Mucosa of descending colon (tissue), 3 donors: ENCODE results near the gene RTN1. TPM values are rescaled to one million over a fixed set of nuclear protein-coding genes. Genes with fewer than 3 reads are reported as not detected.
A peak's percentile ranks its signal among the peaks of the same experiment; 100 is the strongest.

Source experiments
- ATAC-seq: fragments of 200-7000 bp; cut with Tn5 transposase; one replicate; pipeline ENCODE4 v1.9.1; 2020; ENCODE audit warnings: mild to moderate bottlenecking, moderate library complexity
- DNase-seq, 3 donors: peaks; one replicate each; pipeline ENCODE4 v3.0.0-alpha.2; 2020
- H3K36me3 ChIP-seq: fragments of 200-600 bp; one replicate; pipeline ENCODE4 v1.8.0; 2021; ENCODE audit warnings: low read depth, mild to moderate bottlenecking
- H3K4me1 ChIP-seq: fragments of 200-600 bp; one replicate; pipeline ENCODE4 v1.8.0; 2021; ENCODE audit warnings: low read depth, mild to moderate bottlenecking
- H3K4me3 ChIP-seq: fragments of 200-600 bp; one replicate; pipeline ENCODE4 v1.8.0; 2021; ENCODE audit warnings: mild to moderate bottlenecking
- H3K9me3 ChIP-seq: fragments of 200-600 bp; one replicate; pipeline ENCODE4 v1.8.0; 2021; ENCODE audit warnings: mild to moderate bottlenecking
- CTCF ChIP-seq: fragments of 200-600 bp; IDR thresholded peaks from one replicate; pipeline ENCODE4 v1.8.0; 2022; ENCODE audit warnings: antibody characterized with exemption, mild to moderate bottlenecking
- intact Hi-C, 2 donors: fragments of 100-400 bp; cut with DNase I in 1 of 2; cut with micrococcal nuclease in 1 of 2; formaldehyde crosslinking; loops; one replicate each; pipeline versions ENCODE4 v1.11.0 to v1.11.1; 2022; cut with DNase I, micrococcal nuclease
- total RNA-seq, 3 donors: library from RNA; stranded (reverse); fragmentation: NEBNext Ultra II Directional in 2 of 3; extraction: Animal tissue kit (Norgen Biotek cat#: 25700) in 2 of 3; gene quantifications; one replicate each; pipeline versions ENCODE4 v1.2.1 to v1.2.4, GENCODE V29; 2021 to 2023
- donor health status: DM: no; HTN: no; CAD: no; lungs with moderate emphysema.
- donor health status: DM: no; HTN: no; CAD: no.
- donor health status: DM: no; HTN: yes; CAD: no.

RTN1 gene
- total RNA-seq, 3 donors from 2014 or later, result 1.2 to 15.9 (median 3.8) TPM

- Histone ChIP-seq H3K36me3 (no peaks in the 10 kb centered on the region), H3K9me3 (no peaks in the 10 kb centered on the region), H3K4me3 (no peak overlapping the region), H3K4me1 (no peaks in the 10 kb centered on the region)
- ATAC-seq, result no peak
- intact Hi-C loops, result no loop called here
- no peak for DNase-seq
- no peak for TF ChIP-seq CTCF
These were observed 6.6 kb downstream of the RTN1 start for GRCh38 chr14:59863806-59864525.

GRCh38 chr14:59857328-59857727 lies 13.2 kb downstream of the RTN1 start:
- no peaks in the 10 kb centered on the region for H3K9me3 ChIP-seq
- intact Hi-C loops, result no loop called here
- no peaks in the 10 kb centered on the region for H3K4me1 ChIP-seq
- no peak overlapping the region for H3K4me3 ChIP-seq
- DNase-seq, result no peak
- no peak for ATAC-seq
- H3K36me3 ChIP-seq, result no peaks in the 10 kb centered on the region
- TF ChIP-seq CTCF, result no peak

- intact Hi-C loops, result no loop called here
- H3K4me3 ChIP-seq, result no peak overlapping the region
- no peak for TF ChIP-seq CTCF
- H3K36me3 ChIP-seq, result no peaks in the 10 kb centered on the region
- no peak for DNase-seq
- ATAC-seq, result no peak
- H3K9me3 ChIP-seq, result no peaks in the 10 kb centered on the region
- H3K4me1 ChIP-seq, result no peaks in the 10 kb centered on the region
These were observed 18.2 kb downstream of the RTN1 start for GRCh38 chr14:59852350-59852749.

- no peak for TF ChIP-seq CTCF
- no peak overlapping the region for H3K4me3 ChIP-seq
- no peaks in the 10 kb centered on the region for H3K36me3 ChIP-seq
- DNase-seq (no peak), ATAC-seq (no peak)
- H3K4me1 ChIP-seq, result no peaks in the 10 kb centered on the region
- intact Hi-C loops, result no loop called here
- H3K9me3 ChIP-seq, result no peaks in the 10 kb centered on the region
These were observed 20.1 kb downstream of the RTN1 start for GRCh38 chr14:59850458-59850857.

GRCh38 chr14:59849411-59850130 lies 21.0 kb downstream of the RTN1 start:
- H3K4me3 ChIP-seq, result no peak overlapping the region
- ATAC-seq, result peak; percentile 17
- H3K36me3 ChIP-seq, result no peaks in the 10 kb centered on the region
- no peaks in the 10 kb centered on the region for H3K4me1 ChIP-seq
- intact Hi-C loops, result no loop called here
- H3K9me3 ChIP-seq, result no peaks in the 10 kb centered on the region
- TF ChIP-seq CTCF, result no peak
- no peak for DNase-seq
